Neural crest cell (in vitro differentiated cells): Measurements from ENCODE around the gene MTFP1. TPM values are rescaled to one million over a fixed set of nuclear protein-coding genes. Genes with fewer than 3 reads are reported as not detected.

Source experiments
- DNase-seq: peaks from one replicate; pipeline ENCODE4 v3.0.0; 2021; ENCODE audit warnings: low read depth, mixed read lengths, low spot score
- H3K27ac Mint-ChIP-seq: one replicate; pipeline ENCODE4 v1.8.0; 2021; ENCODE audit warnings: mild to moderate bottlenecking, mixed read lengths; ENCODE audit not compliant: unreplicated experiment
- H3K27me3 Mint-ChIP-seq: 2 replicates; pipeline ENCODE4 v1.8.0; 2021; ENCODE audit warnings: low read depth, mild to moderate bottlenecking, mixed read lengths
- H3K36me3 Mint-ChIP-seq: 2 replicates; pipeline ENCODE4 v1.8.0; 2021; ENCODE audit warnings: low read depth, mild to moderate bottlenecking, mixed read lengths
- H3K4me1 Mint-ChIP-seq: 2 replicates; pipeline ENCODE4 v1.8.0; 2021; ENCODE audit warnings: mixed read lengths
- H3K4me3 Mint-ChIP-seq: one replicate; pipeline ENCODE4 v1.8.0; 2021; ENCODE audit warnings: mild to moderate bottlenecking, mixed read lengths
- H3K9me3 Mint-ChIP-seq: 2 replicates; pipeline ENCODE4 v1.8.0; 2021; ENCODE audit warnings: mixed read lengths
- total RNA-seq: library from RNA; stranded (reverse); gene quantifications from 2 replicates; pipeline ENCODE4 v1.2.1, GENCODE V29; 2021
- TF ChIP-seq, protein P1 (sequence below): fragments of 200-600 bp; sonication (generic); conservative IDR thresholded peaks from 2 replicates; pipeline ENCODE4 v1.5.0; 2021; ENCODE audit warnings: antibody characterized with exemption, mild to moderate bottlenecking

MTFP1 gene
- total RNA-seq, 1 donor from 2014 or later, result 37.4 TPM

DNA sequence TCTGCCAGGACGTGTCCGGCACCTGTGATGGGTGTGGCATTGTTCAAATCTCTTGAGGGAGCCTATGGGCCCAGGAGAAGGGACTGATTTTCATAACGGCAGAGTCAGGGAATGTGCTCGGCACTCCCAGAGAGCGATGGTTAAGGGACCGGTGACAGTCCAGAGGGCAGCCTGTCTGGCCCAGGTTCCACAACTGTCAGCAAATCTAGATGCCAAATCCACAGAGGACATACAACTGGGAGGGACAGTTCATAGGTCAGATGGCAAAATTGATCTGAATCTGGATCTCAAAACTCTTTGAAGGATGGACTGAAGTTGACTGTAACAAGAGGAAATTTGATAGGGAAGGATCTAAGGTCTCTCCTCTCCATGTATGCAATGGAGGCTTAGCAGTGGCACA, 21.3 kb upstream of the MTFP1 start:
- Mint-ChIP-seq H3K4me3 (no peak overlapping the region), H3K9me3 (no peaks in the 10 kb centered on the region), H3K27ac (peak overlapping the region; percentile 54), H3K36me3 (peaks cover 2% of the 10 kb centered on the region), H3K27me3 (no peaks in the 10 kb centered on the region), H3K4me1 (peaks cover 23% of the 10 kb centered on the region)
- DNase-seq, result no peak
- TF ChIP-seq, protein P1, sequence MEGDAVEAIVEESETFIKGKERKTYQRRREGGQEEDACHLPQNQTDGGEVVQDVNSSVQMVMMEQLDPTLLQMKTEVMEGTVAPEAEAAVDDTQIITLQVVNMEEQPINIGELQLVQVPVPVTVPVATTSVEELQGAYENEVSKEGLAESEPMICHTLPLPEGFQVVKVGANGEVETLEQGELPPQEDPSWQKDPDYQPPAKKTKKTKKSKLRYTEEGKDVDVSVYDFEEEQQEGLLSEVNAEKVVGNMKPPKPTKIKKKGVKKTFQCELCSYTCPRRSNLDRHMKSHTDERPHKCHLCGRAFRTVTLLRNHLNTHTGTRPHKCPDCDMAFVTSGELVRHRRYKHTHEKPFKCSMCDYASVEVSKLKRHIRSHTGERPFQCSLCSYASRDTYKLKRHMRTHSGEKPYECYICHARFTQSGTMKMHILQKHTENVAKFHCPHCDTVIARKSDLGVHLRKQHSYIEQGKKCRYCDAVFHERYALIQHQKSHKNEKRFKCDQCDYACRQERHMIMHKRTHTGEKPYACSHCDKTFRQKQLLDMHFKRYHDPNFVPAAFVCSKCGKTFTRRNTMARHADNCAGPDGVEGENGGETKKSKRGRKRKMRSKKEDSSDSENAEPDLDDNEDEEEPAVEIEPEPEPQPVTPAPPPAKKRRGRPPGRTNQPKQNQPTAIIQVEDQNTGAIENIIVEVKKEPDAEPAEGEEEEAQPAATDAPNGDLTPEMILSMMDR, result no peak

DNA sequence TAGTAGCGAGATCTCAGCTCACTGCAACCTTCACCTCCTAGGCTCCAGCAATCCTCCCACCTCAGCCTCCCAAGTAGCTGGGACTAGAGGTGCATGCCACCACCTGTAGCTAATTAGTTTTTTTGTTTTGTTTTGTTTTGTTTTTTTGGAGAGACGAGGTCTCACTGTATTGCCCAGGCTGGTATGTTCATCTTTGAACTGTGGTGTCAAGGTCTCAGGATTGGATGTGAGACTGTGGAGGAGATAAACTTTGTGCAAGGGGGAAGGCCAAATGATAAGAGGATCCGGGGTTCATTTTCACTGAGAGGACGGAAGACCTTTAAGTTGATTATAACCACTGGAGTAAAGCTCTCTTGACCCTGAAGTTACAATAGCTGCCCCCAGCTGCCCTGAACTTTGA, 19.8 kb upstream of the MTFP1 start:
- peaks cover 2% of the 10 kb centered on the region for H3K36me3 Mint-ChIP-seq
- peaks cover 23% of the 10 kb centered on the region for H3K4me1 Mint-ChIP-seq
- H3K27me3 Mint-ChIP-seq, result no peaks in the 10 kb centered on the region
- TF ChIP-seq, protein P1, result no peak
- no peaks in the 10 kb centered on the region for H3K9me3 Mint-ChIP-seq
- DNase-seq, result no peak
- H3K27ac Mint-ChIP-seq, result no peak overlapping the region
- H3K4me3 Mint-ChIP-seq, result no peak overlapping the region

DNA sequence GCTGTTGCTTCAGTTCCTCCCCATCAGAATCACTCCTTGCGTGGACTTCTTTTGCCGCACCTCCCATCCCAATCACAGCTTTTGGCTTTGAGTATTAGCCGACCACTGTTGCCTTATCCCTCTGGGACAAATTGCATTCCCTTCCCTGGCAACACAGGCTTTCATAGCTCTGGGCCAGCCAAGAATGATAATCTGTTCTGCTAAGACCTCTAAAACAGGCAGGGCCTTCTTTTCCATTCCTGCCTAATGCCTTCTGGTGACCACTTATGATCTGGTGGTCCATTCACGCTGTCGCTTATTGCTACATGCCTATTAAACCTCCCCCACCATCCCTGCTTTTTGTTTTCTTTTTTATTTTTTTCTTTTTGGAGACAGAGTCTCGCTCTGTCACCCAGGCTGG, 19.2 kb upstream of the MTFP1 start:
- TF ChIP-seq, protein P1, result no peak
- Mint-ChIP-seq H3K27ac (no peak overlapping the region), H3K9me3 (no peaks in the 10 kb centered on the region), H3K4me1 (peaks cover 23% of the 10 kb centered on the region), H3K4me3 (no peak overlapping the region), H3K36me3 (peaks cover 2% of the 10 kb centered on the region), H3K27me3 (no peaks in the 10 kb centered on the region)
- no peak for DNase-seq

DNA sequence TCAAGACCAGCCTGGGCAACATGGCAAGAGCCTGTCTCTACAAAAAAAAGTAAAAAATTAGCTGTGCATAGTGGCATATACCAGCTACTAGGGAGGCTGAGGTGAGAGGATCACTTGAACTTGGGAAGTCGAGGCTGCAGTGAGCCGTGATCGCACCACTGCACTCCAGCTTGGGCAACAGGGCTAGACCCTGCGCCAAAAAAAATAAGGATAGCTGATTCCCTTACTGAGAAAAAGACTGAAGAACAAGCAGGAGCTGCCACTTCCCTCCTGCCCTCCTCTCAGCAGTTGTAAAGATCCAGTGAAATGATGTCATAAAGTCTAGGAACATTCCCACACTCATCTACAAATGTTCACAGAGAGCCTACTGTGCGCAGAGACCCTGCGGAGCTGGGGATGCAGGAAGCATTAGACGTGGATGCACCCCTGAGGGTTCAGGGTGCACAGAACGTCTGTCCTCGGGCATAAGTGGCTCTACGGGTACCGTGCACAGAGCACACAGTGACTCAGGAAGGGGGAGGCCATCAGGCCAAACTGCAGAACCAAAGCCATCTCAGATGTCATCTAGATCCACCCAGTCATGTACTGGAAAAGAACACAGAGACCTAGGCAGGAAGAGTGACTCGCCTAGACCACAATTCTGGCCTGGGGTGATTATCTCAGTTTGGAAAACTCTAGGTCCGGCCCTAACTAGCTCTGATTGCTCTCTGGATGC, 17.0 kb upstream of the MTFP1 start:
- H3K4me1 Mint-ChIP-seq, result peaks cover 17% of the 10 kb centered on the region
- H3K4me3 Mint-ChIP-seq, result no peak overlapping the region
- no peaks in the 10 kb centered on the region for H3K27me3 Mint-ChIP-seq
- H3K27ac Mint-ChIP-seq, result no peak overlapping the region
- no peaks in the 10 kb centered on the region for H3K9me3 Mint-ChIP-seq
- DNase-seq, result no peak
- H3K36me3 Mint-ChIP-seq, result peaks cover 2% of the 10 kb centered on the region
- TF ChIP-seq, protein P1, result no peak

DNA sequence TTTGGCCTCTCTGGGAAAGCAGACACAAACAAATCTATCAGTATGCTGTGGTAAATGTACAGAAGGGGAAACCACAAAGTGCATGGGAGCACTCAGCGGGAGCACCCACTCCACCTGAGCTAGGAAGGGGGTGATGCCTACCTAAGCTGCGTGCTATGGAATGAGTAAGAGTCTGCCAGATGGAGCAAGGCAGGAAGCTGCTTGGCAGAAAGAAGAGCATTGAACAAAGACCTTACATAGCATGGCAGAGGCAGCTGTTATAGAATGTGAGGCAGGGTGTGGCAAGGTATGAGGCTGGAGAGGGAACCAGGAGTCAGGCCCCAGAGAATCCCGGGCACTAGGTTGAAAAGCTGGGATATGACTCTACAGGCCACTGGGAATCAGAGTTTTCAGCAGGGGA, 13.8 kb upstream of the MTFP1 start:
- H3K36me3 Mint-ChIP-seq, result no peaks in the 10 kb centered on the region
- DNase-seq, result no peak
- no peak overlapping the region for H3K4me3 Mint-ChIP-seq
- TF ChIP-seq, protein P1, result no peak
- no peaks in the 10 kb centered on the region for H3K9me3 Mint-ChIP-seq
- no peak overlapping the region for H3K27ac Mint-ChIP-seq
- no peaks in the 10 kb centered on the region for H3K27me3 Mint-ChIP-seq
- no peaks in the 10 kb centered on the region for H3K4me1 Mint-ChIP-seq
